Astrocyte of the spinal cord (primary cell): ENCODE measurements around the gene ANKRD13B.

Experiments used
- DNase-seq: peaks from one replicate; pipeline ENCODE4 v3.0.0; 2011; ENCODE audit warnings: low read depth, low spot score
- H3K4me3 ChIP-seq: 2 replicates; pipeline ENCODE4 v1.5.1; 2011; ENCODE audit warnings: low read depth, mild to moderate bottlenecking, low read length, moderate library complexity
- in situ Hi-C: cut with HindIII; loops from 2 replicates; pipeline ENCODE4 v1.10.0; 2017; ENCODE audit warnings: low sequenced_read_pairs
- TF ChIP-seq, protein P1 (sequence below): IDR thresholded peaks from 2 replicates; pipeline ENCODE4 v1.5.1; 2012; ENCODE audit warnings: low read depth, mild to moderate bottlenecking, low read length, inconsistent platforms

The ANKRD13B gene

GRCh38 chr17:29628644-29629043, 35.7 kb downstream of the ANKRD13B start:
- in situ Hi-C loops: no loop called here
- H3K4me3 ChIP-seq: no peak overlapping the region
- TF ChIP-seq, protein P1, sequence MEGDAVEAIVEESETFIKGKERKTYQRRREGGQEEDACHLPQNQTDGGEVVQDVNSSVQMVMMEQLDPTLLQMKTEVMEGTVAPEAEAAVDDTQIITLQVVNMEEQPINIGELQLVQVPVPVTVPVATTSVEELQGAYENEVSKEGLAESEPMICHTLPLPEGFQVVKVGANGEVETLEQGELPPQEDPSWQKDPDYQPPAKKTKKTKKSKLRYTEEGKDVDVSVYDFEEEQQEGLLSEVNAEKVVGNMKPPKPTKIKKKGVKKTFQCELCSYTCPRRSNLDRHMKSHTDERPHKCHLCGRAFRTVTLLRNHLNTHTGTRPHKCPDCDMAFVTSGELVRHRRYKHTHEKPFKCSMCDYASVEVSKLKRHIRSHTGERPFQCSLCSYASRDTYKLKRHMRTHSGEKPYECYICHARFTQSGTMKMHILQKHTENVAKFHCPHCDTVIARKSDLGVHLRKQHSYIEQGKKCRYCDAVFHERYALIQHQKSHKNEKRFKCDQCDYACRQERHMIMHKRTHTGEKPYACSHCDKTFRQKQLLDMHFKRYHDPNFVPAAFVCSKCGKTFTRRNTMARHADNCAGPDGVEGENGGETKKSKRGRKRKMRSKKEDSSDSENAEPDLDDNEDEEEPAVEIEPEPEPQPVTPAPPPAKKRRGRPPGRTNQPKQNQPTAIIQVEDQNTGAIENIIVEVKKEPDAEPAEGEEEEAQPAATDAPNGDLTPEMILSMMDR: no peak
- DNase-seq: no peak

DNA sequence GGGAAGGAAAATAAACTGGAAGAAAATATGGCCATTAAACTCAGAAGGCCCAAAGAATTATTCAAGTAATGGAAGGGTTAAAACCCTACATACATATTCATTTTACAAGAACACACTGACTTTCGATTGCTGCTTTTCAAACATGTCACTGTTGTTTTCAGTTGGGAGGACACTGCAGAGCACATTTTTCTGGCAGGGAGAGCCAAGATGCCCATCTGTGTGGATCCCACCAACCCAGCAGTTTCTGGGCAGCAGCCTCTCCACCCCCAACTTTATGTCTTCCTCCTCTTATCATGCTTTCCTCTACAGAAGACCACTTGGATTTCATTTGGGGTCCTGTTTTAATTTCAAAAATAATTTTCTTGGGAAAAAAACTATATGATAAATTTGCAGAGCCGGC, 36.9 kb downstream of the ANKRD13B start:
- H3K4me3 ChIP-seq: no peak overlapping the region
- no peak for DNase-seq
- in situ Hi-C loops: no loop called here
- TF ChIP-seq, protein P1: no peak

DNA sequence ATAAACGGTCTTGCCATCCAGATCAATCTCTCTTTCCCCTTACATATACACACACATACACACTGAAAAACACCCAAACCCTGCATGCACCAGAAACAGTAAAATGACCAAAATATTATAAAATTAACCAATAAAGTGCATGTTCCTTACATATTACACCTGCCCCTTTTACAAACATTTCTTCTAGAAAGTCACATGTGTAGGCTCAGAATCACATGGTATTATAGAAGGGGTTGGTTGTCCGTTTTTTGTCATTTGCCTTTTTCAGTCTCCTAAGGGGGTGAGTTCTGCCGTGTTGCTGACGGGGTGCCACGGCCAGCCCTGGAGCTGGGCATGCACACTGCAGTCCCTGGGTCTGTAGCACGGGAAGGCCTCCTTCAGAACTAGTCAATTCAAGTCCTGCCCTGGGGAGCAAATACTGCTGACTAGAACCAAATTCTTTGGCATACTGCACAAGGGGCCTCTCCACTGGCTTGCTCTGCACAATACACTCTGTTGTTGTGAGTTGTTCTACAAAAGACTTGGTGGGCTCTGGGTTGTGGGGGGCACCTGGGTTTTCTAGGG, 37.8 kb downstream of the ANKRD13B start:
- in situ Hi-C loops: no loop called here
- H3K4me3 ChIP-seq: no peak overlapping the region
- no peak for DNase-seq
- TF ChIP-seq, protein P1: no peak

DNA sequence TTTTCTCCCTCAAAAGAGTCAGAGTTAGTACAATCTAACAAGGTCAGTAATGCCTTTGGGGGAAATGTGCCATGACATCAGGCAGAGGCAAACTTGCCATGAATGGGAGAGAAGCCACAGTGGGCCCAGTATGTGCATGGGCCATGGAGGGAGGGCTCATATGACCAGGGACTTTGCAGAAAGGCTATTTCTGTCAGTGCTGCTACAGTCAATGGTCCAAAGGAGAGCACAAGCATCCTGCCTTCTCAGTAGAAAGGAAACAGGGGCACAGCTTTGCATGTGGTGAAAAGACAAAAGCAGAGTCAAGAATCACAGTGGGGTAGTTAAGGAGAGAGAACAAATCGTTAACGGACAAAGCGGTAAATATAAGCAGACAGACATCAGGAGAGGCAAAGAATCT, 41.0 kb downstream of the ANKRD13B start:
- in situ Hi-C loops: no loop called here
- no peak overlapping the region for H3K4me3 ChIP-seq
- no peak for DNase-seq
- TF ChIP-seq, protein P1: no peak

DNA sequence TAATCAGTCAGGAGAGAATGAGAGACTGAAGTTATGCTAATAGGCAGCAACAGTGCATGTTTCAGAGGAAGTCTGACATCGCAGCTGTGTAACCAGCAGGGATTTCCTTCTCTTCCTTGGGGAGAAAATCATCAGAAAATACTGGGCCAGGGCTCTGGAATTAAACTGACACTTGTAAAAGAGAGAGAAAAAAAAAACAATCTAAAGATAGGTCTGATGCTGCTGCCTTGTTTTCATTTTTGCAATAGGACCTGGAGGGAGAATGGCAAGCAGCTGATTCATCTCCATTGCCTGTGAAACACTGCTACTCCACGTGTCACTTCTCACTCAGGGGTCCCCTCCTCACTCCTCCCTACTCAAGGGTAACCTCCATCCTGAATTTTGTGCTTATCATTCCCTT, 47.5 kb downstream of the ANKRD13B start:
- peak; percentile 69 for DNase-seq
- TF ChIP-seq, protein P1: no peak
- in situ Hi-C loops: no loop called here
- H3K4me3 ChIP-seq: no peak overlapping the region

GRCh38 chr17:29640981-29641642, 48.2 kb downstream of the ANKRD13B start:
- TF ChIP-seq, protein P1: no peak
- no peak for DNase-seq
- no peak overlapping the region for H3K4me3 ChIP-seq
- in situ Hi-C loops: no loop called here
